ENCODE measurements around the gene ADPRH. TPM values are rescaled to one million over a fixed set of nuclear protein-coding genes. Genes with fewer than 3 reads are reported as not detected.

The ADPRH gene
- polyA plus RNA-seq, 3 donors: 10.6 to 37.8 (median 31.5) TPM

- Histone ChIP-seq H3K79me2 (ENCODE audit: insufficient read depth, low read length) (no peaks in the 10 kb centered on the region), H3K27ac (ENCODE audit: low read depth in 1 of 2, low read length in 2 of 2) (no peak overlapping the region), H3K36me3 (replicated peaks in 1 of 2; ENCODE audit: control insufficient read depth in 1 of 2, insufficient read depth in 2 of 2, low read length in 2 of 2) (no peaks in the 10 kb centered on the region), H3K27me3 (ENCODE audit: control insufficient read depth in 2 of 2, insufficient read depth in 2 of 2, low read length in 2 of 2) (no peaks in the 10 kb centered on the region), H3K9ac (ENCODE audit: insufficient read depth, low read length, poor library complexity, severe bottlenecking) (no peak overlapping the region), H3K4me2 (replicated peaks; ENCODE audit: extremely low read depth, low read length, poor library complexity, severe bottlenecking) (no peak overlapping the region), H3K4me3 (replicated peaks in 1 of 3; ENCODE audit: low read depth in 2 of 3, low read length in 3 of 3) (no peak overlapping the region), H3K4me1 (ENCODE audit: control insufficient read depth in 1 of 2, insufficient read depth in 2 of 2, low read length in 2 of 2) (no peaks in the 10 kb centered on the region), H4K20me1 (ENCODE audit: insufficient read depth, low read length) (no peaks in the 10 kb centered on the region), H2AFZ (ENCODE audit: insufficient read depth, low read depth, low read length, poor library complexity, severe bottlenecking) (no peak overlapping the region), H3K9me3 (replicated peaks in 1 of 2; ENCODE audit: control insufficient read depth in 1 of 2, insufficient read depth in 1 of 2, low read length in 2 of 2) (no peaks in the 10 kb centered on the region)
- DNase-seq: no peak
- WGBS (ENCODE audit: insufficient coverage): no CpG with 5 or more reads among the region's 1 CpG
- no peaks in the 10 kb centered on the region for H3K4me1 Mint-ChIP-seq
- no peak overlapping the region for H3K4me3 Mint-ChIP-seq
- peaks cover 0 to 9% (median 0%) of the 10 kb centered on the region in 3 donors for H3K27me3 Mint-ChIP-seq (ENCODE audit: low read depth in 3 of 3)
- H3K36me3 Mint-ChIP-seq: no peaks in the 10 kb centered on the region
- peaks cover 0 to 8% (median 1%) of the 10 kb centered on the region in 7 donors for H3K9me3 Mint-ChIP-seq
- H3K27ac Mint-ChIP-seq: no peak overlapping the region
- intact Hi-C loops (cut with micrococcal nuclease): no loop called here
- no peak for TF ChIP-seq CTCF (IDR thresholded peaks at IDR 0.05)
Measured at GRCh38 chr3:119613201-119613600, 33.9 kb downstream of the ADPRH start.

GRCh38 chr3:119613872-119614271, 34.6 kb downstream of the ADPRH start:
- no peak for DNase-seq
- no peaks in the 10 kb centered on the region for H3K4me1 Mint-ChIP-seq
- no peak overlapping the region for H3K27ac Mint-ChIP-seq
- H3K4me1 ChIP-seq (ENCODE audit: control insufficient read depth in 1 of 2, insufficient read depth in 2 of 2, low read length in 2 of 2): no peaks in the 10 kb centered on the region
- no peaks in the 10 kb centered on the region for H3K36me3 Mint-ChIP-seq
- H3K9ac ChIP-seq (ENCODE audit: insufficient read depth, low read length, poor library complexity, severe bottlenecking): no peak overlapping the region
- H3K27ac ChIP-seq (ENCODE audit: low read depth in 1 of 2, low read length in 2 of 2): no peak overlapping the region
- H3K27me3 Mint-ChIP-seq (ENCODE audit: low read depth in 3 of 3): peaks cover 0 to 5% (median 1%) of the 10 kb centered on the region in 3 donors
- peaks cover 0 to 8% (median 2%) of the 10 kb centered on the region in 7 donors for H3K9me3 Mint-ChIP-seq
- no peaks in the 10 kb centered on the region for H3K79me2 ChIP-seq (ENCODE audit: insufficient read depth, low read length)
- no peak overlapping the region for H3K4me2 ChIP-seq (replicated peaks; ENCODE audit: extremely low read depth, low read length, poor library complexity, severe bottlenecking)
- no peak overlapping the region for H3K4me3 Mint-ChIP-seq
- no peaks in the 10 kb centered on the region for H3K9me3 ChIP-seq (replicated peaks in 1 of 2; ENCODE audit: control insufficient read depth in 1 of 2, insufficient read depth in 1 of 2, low read length in 2 of 2)
- TF ChIP-seq CTCF (IDR thresholded peaks at IDR 0.05): no peak
- H3K27me3 ChIP-seq (ENCODE audit: control insufficient read depth in 2 of 2, insufficient read depth in 2 of 2, low read length in 2 of 2): no peaks in the 10 kb centered on the region
- no peaks in the 10 kb centered on the region for H4K20me1 ChIP-seq (ENCODE audit: insufficient read depth, low read length)
- WGBS (ENCODE audit: insufficient coverage): 89% methylated on average over 1 of the region's 4 CpGs
- intact Hi-C loops (cut with micrococcal nuclease): no loop called here
- H3K36me3 ChIP-seq (replicated peaks in 1 of 2; ENCODE audit: control insufficient read depth in 1 of 2, insufficient read depth in 2 of 2, low read length in 2 of 2): no peaks in the 10 kb centered on the region
- H3K4me3 ChIP-seq (replicated peaks in 1 of 3; ENCODE audit: low read depth in 2 of 3, low read length in 3 of 3): no peak overlapping the region
- no peak overlapping the region for H2AFZ ChIP-seq (ENCODE audit: insufficient read depth, low read depth, low read length, poor library complexity, severe bottlenecking)

Data from CD14-positive monocyte (primary cell).